Activated CD8-positive, alpha-beta memory T cell treated with anti-CD3 and anti-CD28 coated beads, Interleukin-2, amount 10 ng/mL, durations not matched to agents 7 days and 5 days (primary cell): ENCODE measurements around the gene HBA2. TPM values are rescaled to one million over a fixed set of nuclear protein-coding genes. Genes with fewer than 3 reads are reported as not detected.
A peak's percentile ranks its signal among the peaks of the same experiment; 100 is the strongest.

ENCODE experiments used
- ATAC-seq: fragments of 150-1000 bp; cut with Tn5 transposase; one replicate; pipeline ENCODE4 v1.10.0; 2021; ENCODE audit warnings: moderate library complexity
- CTCF ChIA-PET: fragments of 350-600 bp; sonication (Branson Sonifier 250); formaldehyde crosslinking; loops from one replicate; lab custom pipeline; 2021; ENCODE audit warnings: antibody characterized with exemption; lab: Charles Lee
- DNase-seq: peaks from one replicate; pipeline ENCODE4 v3.0.0-alpha.2; 2020
- H3K27ac Mint-ChIP-seq: one replicate; pipeline ENCODE4 v1.8.0; 2021; ENCODE audit warnings: mild to moderate bottlenecking, mixed read lengths
- H3K27me3 Mint-ChIP-seq: one replicate; pipeline ENCODE4 v1.8.0; 2021; ENCODE audit warnings: mixed read lengths
- H3K36me3 Mint-ChIP-seq: one replicate; pipeline ENCODE4 v1.8.0; 2021; ENCODE audit warnings: mild to moderate bottlenecking, mixed read lengths
- H3K4me1 Mint-ChIP-seq: one replicate; pipeline ENCODE4 v1.8.0; 2021; ENCODE audit warnings: mixed read lengths
- H3K4me3 Mint-ChIP-seq: one replicate; pipeline ENCODE4 v1.8.0; 2021; ENCODE audit warnings: mild to moderate bottlenecking, moderate library complexity, mixed read lengths
- H3K9me3 Mint-ChIP-seq: one replicate; pipeline ENCODE4 v1.8.0; 2022; ENCODE audit warnings: low read depth, mixed read lengths
- total RNA-seq, 2 experiments: library from RNA; stranded (reverse); gene quantifications; one replicate each; pipeline ENCODE4 v1.2.3, GENCODE V29; 2021

HBA2 gene
- total RNA-seq, 2 experiments from 2014 or later, result not detected

DNA sequence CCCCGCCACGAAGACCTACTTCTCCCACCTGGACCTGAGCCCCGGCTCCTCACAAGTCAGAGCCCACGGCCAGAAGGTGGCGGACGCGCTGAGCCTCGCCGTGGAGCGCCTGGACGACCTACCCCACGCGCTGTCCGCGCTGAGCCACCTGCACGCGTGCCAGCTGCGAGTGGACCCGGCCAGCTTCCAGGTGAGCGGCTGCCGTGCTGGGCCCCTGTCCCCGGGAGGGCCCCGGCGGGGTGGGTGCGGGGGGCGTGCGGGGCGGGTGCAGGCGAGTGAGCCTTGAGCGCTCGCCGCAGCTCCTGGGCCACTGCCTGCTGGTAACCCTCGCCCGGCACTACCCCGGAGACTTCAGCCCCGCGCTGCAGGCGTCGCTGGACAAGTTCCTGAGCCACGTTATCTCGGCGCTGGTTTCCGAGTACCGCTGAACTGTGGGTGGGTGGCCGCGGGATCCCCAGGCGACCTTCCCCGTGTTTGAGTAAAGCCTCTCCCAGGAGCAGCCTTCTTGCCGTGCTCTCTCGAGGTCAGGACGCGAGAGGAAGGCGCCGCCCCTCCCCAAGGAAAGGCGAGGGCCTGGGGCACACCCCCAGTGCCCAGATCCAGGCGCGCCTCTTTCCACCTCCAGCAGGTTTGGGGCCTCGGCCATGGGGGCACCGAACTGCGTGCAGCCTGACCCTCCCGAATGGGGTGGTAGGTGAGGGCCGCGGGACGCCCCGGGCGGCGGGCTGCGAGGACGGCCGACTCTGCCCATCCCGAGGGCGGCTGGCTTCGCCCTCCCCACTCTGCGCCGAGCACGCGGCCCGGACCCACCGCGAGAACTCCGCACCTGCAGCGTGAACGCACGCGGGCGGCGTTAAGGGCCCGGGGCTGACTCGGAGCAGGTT lies 8.2 kb downstream of the HBA2 start:
- Mint-ChIP-seq H3K27ac (no peak overlapping the region), H3K4me1 (peaks cover 7% of the 10 kb centered on the region), H3K27me3 (peaks cover 31% of the 10 kb centered on the region), H3K9me3 (no peaks in the 10 kb centered on the region), H3K36me3 (peaks cover 6% of the 10 kb centered on the region), H3K4me3 (no peak overlapping the region)
- DNase-seq (peak; percentile 85), ATAC-seq (peak; percentile 86)
- CTCF ChIA-PET, result interaction anchor here (0.7 to 4.5 kb wide), 18 partner anchors 10 to 181 kb away, joined by 3 to 39 read pairs (median 5); partner anchors contain the start of genes NPRL3, POLR3K and SNRNP25

DNA sequence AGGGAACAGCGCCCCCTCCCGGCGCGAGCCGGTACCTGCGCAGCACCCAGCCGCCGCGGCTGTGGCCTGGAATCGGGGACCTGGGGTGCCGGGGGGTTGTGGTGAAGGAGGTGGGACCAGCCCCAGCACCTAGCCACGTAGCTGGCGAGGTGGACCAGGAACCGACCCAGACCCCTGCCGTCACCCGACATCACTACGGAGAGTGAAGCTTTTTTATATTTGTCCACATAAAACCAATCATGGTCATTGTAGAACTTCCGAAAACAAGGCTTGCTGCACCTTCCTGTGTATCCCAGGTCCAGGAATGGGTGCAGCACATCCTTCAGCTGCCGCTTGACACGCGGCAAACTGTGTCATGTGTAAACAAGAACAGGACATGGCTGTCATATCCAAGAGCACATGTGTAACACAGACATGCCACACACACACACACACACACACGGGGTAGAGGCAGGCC lies 8.9 kb downstream of the HBA2 start:
- DNase-seq, result no peak
- no peak overlapping the region for H3K4me3 Mint-ChIP-seq
- CTCF ChIA-PET, result interaction anchor here (0.5 to 4.5 kb wide), 16 partner anchors 11 to 181 kb away, joined by 3 to 39 read pairs (median 4); partner anchors contain the start of gene LUC7L
- H3K27ac Mint-ChIP-seq, result no peak overlapping the region
- H3K4me1 Mint-ChIP-seq, result peaks cover 7% of the 10 kb centered on the region
- peaks cover 30% of the 10 kb centered on the region for H3K27me3 Mint-ChIP-seq
- H3K9me3 Mint-ChIP-seq, result no peaks in the 10 kb centered on the region
- no peak for ATAC-seq
- peaks cover 6% of the 10 kb centered on the region for H3K36me3 Mint-ChIP-seq

GRCh38 chr16:183005-183404 lies 10.3 kb downstream of the HBA2 start:
- H3K27me3 Mint-ChIP-seq, result peaks cover 21% of the 10 kb centered on the region
- peaks cover 10% of the 10 kb centered on the region for H3K36me3 Mint-ChIP-seq
- no peak overlapping the region for H3K4me3 Mint-ChIP-seq
- no peaks in the 10 kb centered on the region for H3K9me3 Mint-ChIP-seq
- no peak overlapping the region for H3K27ac Mint-ChIP-seq
- ATAC-seq (no peak), DNase-seq (no peak)
- H3K4me1 Mint-ChIP-seq, result peaks cover 7% of the 10 kb centered on the region
- CTCF ChIA-PET, result interaction anchor here (1.0 to 4.5 kb wide), 10 partner anchors 13 to 179 kb away, joined by 3 to 39 read pairs (median 8); partner anchors contain the start of genes POLR3K and SNRNP25

GRCh38 chr16:185213-185612 lies 12.5 kb downstream of the HBA2 start:
- Mint-ChIP-seq H3K9me3 (no peaks in the 10 kb centered on the region), H3K36me3 (peaks cover 20% of the 10 kb centered on the region), H3K27me3 (peaks cover 3% of the 10 kb centered on the region), H3K4me1 (peaks cover 7% of the 10 kb centered on the region), H3K27ac (no peak overlapping the region), H3K4me3 (no peak overlapping the region)
- ATAC-seq (no peak), DNase-seq (no peak)
- CTCF ChIA-PET, result interaction anchor here (1.2 kb wide), 1 partner anchor 78 kb away, joined by 4 read pairs; no protein-coding TSS in a partner anchor

DNA sequence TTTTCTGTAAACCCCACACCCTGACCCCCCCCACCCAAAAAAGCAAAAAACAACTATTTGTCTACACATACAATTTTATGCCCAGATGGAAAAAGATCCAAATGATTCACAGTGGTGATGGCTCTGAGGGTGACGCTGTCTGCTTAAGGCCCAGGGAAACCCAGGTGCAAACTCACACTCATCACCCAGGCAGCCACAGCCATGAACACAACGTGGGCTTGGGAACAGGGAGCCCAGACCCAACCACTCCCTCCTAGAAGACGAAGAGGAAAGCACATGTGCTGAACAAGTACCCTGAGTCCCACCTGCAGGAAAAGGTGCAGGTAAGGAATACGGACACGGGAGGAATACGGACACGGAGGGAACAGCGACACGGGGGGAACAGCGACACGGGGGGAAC lies 13.0 kb downstream of the HBA2 start:
- H3K36me3 Mint-ChIP-seq, result peaks cover 20% of the 10 kb centered on the region
- no peak overlapping the region for H3K4me3 Mint-ChIP-seq
- no peak overlapping the region for H3K27ac Mint-ChIP-seq
- no peaks in the 10 kb centered on the region for H3K9me3 Mint-ChIP-seq
- ATAC-seq (no peak), DNase-seq (no peak)
- CTCF ChIA-PET, result interaction anchor here (1.2 kb wide), 1 partner anchor 79 kb away, joined by 4 read pairs; no protein-coding TSS in a partner anchor
- H3K4me1 Mint-ChIP-seq, result peaks cover 7% of the 10 kb centered on the region
- H3K27me3 Mint-ChIP-seq, result peaks cover 3% of the 10 kb centered on the region

DNA sequence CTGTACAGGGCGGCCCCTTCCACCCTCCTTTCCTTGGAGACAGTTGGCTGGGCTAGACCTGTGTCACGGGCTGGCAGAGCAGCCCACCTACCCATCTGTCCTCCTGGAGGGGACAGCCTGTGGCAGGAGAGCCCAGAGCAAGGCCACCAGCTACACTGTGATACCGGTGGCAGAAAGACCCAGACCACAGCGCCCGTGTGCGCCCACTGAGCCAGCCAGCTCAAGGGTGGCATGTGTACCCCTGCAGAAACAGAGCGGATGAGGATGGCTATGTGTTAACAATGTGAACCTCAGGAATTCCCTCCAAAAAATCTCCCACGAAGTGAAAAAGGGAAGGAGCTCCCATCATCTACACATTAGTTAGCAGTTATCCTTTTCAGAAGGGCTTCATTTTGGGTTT lies 14.7 kb downstream of the HBA2 start:
- Mint-ChIP-seq H3K27ac (no peak overlapping the region), H3K27me3 (no peaks in the 10 kb centered on the region), H3K4me1 (peaks cover 3% of the 10 kb centered on the region), H3K9me3 (no peaks in the 10 kb centered on the region), H3K36me3 (peaks cover 29% of the 10 kb centered on the region), H3K4me3 (no peak overlapping the region)
- no peak for DNase-seq
- CTCF ChIA-PET, result interaction anchor here (0.9 to 2.8 kb wide), 3 partner anchors 80 to 175 kb away, joined by 3 to 10 read pairs (median 9); no protein-coding TSS in a partner anchor
- ATAC-seq, result no peak

DNA sequence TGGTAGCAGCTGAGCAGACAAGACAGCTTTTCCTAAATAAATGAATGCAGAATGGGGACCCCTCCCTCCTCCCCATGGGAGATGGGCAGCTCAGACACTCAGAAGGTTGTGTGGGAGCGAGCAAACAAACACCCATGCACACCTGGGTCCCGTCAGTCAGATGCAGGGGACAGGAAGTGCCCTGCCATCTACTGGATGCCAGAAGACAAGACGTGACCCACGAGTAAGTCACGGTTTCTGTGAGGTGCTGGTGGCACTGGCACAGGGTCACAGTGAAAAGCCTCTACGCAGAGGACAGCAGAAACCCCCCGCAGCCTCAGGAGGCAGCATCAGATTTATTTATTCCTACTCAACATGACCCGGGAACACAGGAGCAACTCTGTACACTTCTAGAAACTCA lies 16.0 kb downstream of the HBA2 start:
- no peak overlapping the region for H3K4me3 Mint-ChIP-seq
- peaks cover 3% of the 10 kb centered on the region for H3K4me1 Mint-ChIP-seq
- no peaks in the 10 kb centered on the region for H3K27me3 Mint-ChIP-seq
- no peaks in the 10 kb centered on the region for H3K9me3 Mint-ChIP-seq
- no peak overlapping the region for H3K27ac Mint-ChIP-seq
- ATAC-seq, result peak; percentile 72
- CTCF ChIA-PET, result interaction anchor here (0.9 to 2.8 kb wide), 6 partner anchors 10 to 174 kb away, joined by 3 to 10 read pairs (median 4); no protein-coding TSS in a partner anchor
- DNase-seq, result peak; percentile 58
- peaks cover 32% of the 10 kb centered on the region for H3K36me3 Mint-ChIP-seq

GRCh38 chr16:189604-190186 lies 17.0 kb downstream of the HBA2 start:
- Mint-ChIP-seq H3K9me3 (no peaks in the 10 kb centered on the region), H3K27ac (no peak overlapping the region)

GRCh38 chr16:191831-192230 lies 19.2 kb downstream of the HBA2 start:
- H3K9me3 Mint-ChIP-seq, result no peaks in the 10 kb centered on the region
- DNase-seq (no peak), ATAC-seq (no peak)
- peaks cover 3% of the 10 kb centered on the region for H3K4me1 Mint-ChIP-seq
- no peak overlapping the region for H3K4me3 Mint-ChIP-seq
- no peak overlapping the region for H3K27ac Mint-ChIP-seq
- CTCF ChIA-PET, result interaction anchor here (0.6 to 2.5 kb wide), 5 partner anchors 10 to 171 kb away, joined by 4 to 8 read pairs (median 6); no protein-coding TSS in a partner anchor
- H3K36me3 Mint-ChIP-seq, result peaks cover 34% of the 10 kb centered on the region
- no peaks in the 10 kb centered on the region for H3K27me3 Mint-ChIP-seq

More at GRCh38 chr16:189604-190186, 17.0 kb downstream of the HBA2 start:
- H3K4me3 Mint-ChIP-seq, result no peak overlapping the region
- CTCF ChIA-PET, result interaction anchor here (0.6 to 2.8 kb wide), 3 partner anchors 72 to 124 kb away, joined by 3 to 9 read pairs (median 3); no protein-coding TSS in a partner anchor
- DNase-seq (no peak), ATAC-seq (no peak)
- H3K4me1 Mint-ChIP-seq, result peaks cover 3% of the 10 kb centered on the region
- H3K36me3 Mint-ChIP-seq, result peaks cover 35% of the 10 kb centered on the region
- no peaks in the 10 kb centered on the region for H3K27me3 Mint-ChIP-seq

DNA sequence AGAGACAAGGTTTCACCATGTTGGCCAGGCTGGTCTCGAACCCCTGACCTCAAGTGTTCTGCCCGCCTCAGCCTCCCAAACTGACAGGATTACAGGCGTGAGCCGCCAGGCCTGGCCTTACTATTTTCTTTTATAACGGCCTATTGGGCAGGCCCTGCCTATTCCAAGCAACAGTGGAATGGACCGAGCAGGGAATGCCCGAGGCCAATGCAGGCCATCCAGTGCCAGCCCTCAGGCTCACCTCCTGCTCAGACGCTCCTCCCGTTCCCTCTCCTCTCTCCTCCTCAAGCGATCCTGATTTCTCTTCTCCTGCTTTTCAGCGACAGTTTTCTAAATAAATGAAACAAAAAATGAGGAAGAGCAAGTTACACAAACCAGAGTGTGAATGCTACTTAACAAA lies 20.0 kb downstream of the HBA2 start:
- peaks cover 32% of the 10 kb centered on the region for H3K36me3 Mint-ChIP-seq
- DNase-seq (no peak), ATAC-seq (no peak)
- no peak overlapping the region for H3K4me3 Mint-ChIP-seq
- H3K27me3 Mint-ChIP-seq, result no peaks in the 10 kb centered on the region
- CTCF ChIA-PET, result interaction anchor here (0.6 to 2.5 kb wide), 5 partner anchors 11 to 170 kb away, joined by 4 to 8 read pairs (median 6); no protein-coding TSS in a partner anchor
- no peaks in the 10 kb centered on the region for H3K9me3 Mint-ChIP-seq
- H3K27ac Mint-ChIP-seq, result no peak overlapping the region
- H3K4me1 Mint-ChIP-seq, result peaks cover 3% of the 10 kb centered on the region

DNA sequence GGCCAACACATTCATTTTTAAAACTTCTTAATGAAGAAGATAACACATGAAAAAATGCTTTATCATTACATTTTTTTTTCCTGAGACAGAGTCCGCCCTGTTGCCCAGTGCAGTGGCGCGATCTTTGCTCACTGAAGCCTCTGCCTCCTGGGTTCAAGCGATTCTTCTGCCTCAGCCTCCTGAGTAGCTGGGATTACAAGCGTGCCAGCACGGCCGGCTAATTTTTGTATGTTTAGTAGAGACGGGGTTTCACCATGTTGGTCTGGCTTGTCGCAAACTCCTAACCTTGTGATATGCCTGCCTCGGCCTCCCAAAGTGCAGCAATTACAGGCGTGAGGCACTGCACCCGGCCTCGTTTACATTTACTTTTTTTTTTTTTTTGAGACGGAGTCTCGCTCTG lies 20.8 kb downstream of the HBA2 start:
- Mint-ChIP-seq H3K9me3 (no peaks in the 10 kb centered on the region), H3K36me3 (peaks cover 37% of the 10 kb centered on the region), H3K27me3 (no peaks in the 10 kb centered on the region), H3K4me3 (no peak overlapping the region), H3K4me1 (peaks cover 3% of the 10 kb centered on the region), H3K27ac (no peak overlapping the region)
- no peak for DNase-seq
- CTCF ChIA-PET, result interaction anchor here (0.7 to 2.5 kb wide), 4 partner anchors 12 to 169 kb away, joined by 3 to 8 read pairs (median 6); no protein-coding TSS in a partner anchor
- ATAC-seq, result no peak

DNA sequence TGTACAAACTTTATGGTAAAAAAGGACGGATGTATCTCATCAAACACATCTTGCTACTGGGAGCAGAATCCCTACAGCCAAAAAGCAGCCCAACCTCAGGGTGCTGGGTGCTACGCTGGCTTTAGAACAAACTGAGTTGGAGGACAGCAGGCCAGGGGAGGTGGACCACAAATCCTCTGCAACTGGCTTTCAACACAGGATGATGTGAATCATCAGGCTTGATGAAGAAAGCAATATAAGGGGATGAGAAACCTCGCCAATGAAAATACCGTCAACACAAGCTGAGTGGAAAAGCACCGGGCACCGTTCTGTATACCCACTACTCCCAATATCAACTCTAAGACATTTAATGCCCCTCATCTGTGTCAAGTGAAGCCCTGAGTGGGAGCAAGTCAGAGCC lies 21.8 kb downstream of the HBA2 start:
- CTCF ChIA-PET, result no interaction called here
- no peak overlapping the region for H3K4me3 Mint-ChIP-seq
- no peak overlapping the region for H3K27ac Mint-ChIP-seq
- H3K9me3 Mint-ChIP-seq, result no peaks in the 10 kb centered on the region
- ATAC-seq (no peak), DNase-seq (no peak)
- H3K4me1 Mint-ChIP-seq, result no peaks in the 10 kb centered on the region
- peaks cover 32% of the 10 kb centered on the region for H3K36me3 Mint-ChIP-seq
- H3K27me3 Mint-ChIP-seq, result no peaks in the 10 kb centered on the region

GRCh38 chr16:200388-200787 lies 27.7 kb downstream of the HBA2 start:
- Mint-ChIP-seq H3K27me3 (no peaks in the 10 kb centered on the region), H3K9me3 (no peaks in the 10 kb centered on the region), H3K36me3 (peaks cover 34% of the 10 kb centered on the region), H3K27ac (no peak overlapping the region), H3K4me3 (no peak overlapping the region), H3K4me1 (no peaks in the 10 kb centered on the region)
- DNase-seq, result no peak
- CTCF ChIA-PET, result no interaction called here
- ATAC-seq, result no peak
